ENCODE measurements around the gene CMTM1. TPM values are rescaled to one million over a fixed set of nuclear protein-coding genes. Genes with fewer than 3 reads are reported as not detected.

The CMTM1 gene
- total RNA-seq, 3 donors from 2014 or later, result 1.6 to 2.9 (median 1.9) TPM

- Histone ChIP-seq H3K36me3 (no peaks in the 10 kb centered on the region), H3K27me3 (no peaks in the 10 kb centered on the region), H3K9me3 (no peaks in the 10 kb centered on the region), H3K4me3 (no peak overlapping the region), H3K4me1 (no peaks in the 10 kb centered on the region), H3K27ac (no peak overlapping the region)
- intact Hi-C loops (cut with DNase I; ENCODE audit: low total_unique reads), result no loop called here
- TF ChIP-seq POLR2AphosphoS5 (IDR thresholded peaks at IDR 0.05) (no peak), CTCF (IDR thresholded peaks at IDR 0.05) (no peak), POLR2A (IDR thresholded peaks at IDR 0.05) (no peak)
- no peak for DNase-seq (ENCODE audit: low spot score in 2 of 2)
Observed at GRCh38 chr16:66539623-66540469, 26.4 kb upstream of the CMTM1 start.

GRCh38 chr16:66541388-66542355, 24.6 kb upstream of the CMTM1 start:
- H3K27me3 ChIP-seq, result no peaks in the 10 kb centered on the region
- no peaks in the 10 kb centered on the region for H3K9me3 ChIP-seq
- no peak for TF ChIP-seq POLR2AphosphoS5 (IDR thresholded peaks at IDR 0.05)
- TF ChIP-seq POLR2A (IDR thresholded peaks at IDR 0.05), result no peak
- no peak for TF ChIP-seq CTCF (IDR thresholded peaks at IDR 0.05)
- no peak overlapping the region for H3K27ac ChIP-seq
- no peak overlapping the region for H3K4me3 ChIP-seq
- H3K36me3 ChIP-seq, result no peaks in the 10 kb centered on the region
- DNase-seq (ENCODE audit: low spot score in 2 of 2), result no peak
- no peaks in the 10 kb centered on the region for H3K4me1 ChIP-seq
- intact Hi-C loops (cut with DNase I; ENCODE audit: low total_unique reads), result no loop called here

GRCh38 chr16:66542396-66542795, 23.8 kb upstream of the CMTM1 start:
- Histone ChIP-seq H3K9me3 (no peaks in the 10 kb centered on the region), H3K27me3 (no peaks in the 10 kb centered on the region), H3K4me1 (no peaks in the 10 kb centered on the region), H3K36me3 (no peaks in the 10 kb centered on the region), H3K4me3 (no peak overlapping the region), H3K27ac (no peak overlapping the region)
- TF ChIP-seq CTCF (IDR thresholded peaks at IDR 0.05), result no peak
- no peak for TF ChIP-seq POLR2AphosphoS5 (IDR thresholded peaks at IDR 0.05)
- no peak for TF ChIP-seq POLR2A (IDR thresholded peaks at IDR 0.05)
- intact Hi-C loops (cut with DNase I; ENCODE audit: low total_unique reads), result no loop called here
- DNase-seq (ENCODE audit: low spot score in 2 of 2), result no peak

GRCh38 chr16:66543541-66543940, 22.7 kb upstream of the CMTM1 start:
- no peaks in the 10 kb centered on the region for H3K9me3 ChIP-seq
- H3K4me3 ChIP-seq, result no peak overlapping the region
- TF ChIP-seq CTCF (IDR thresholded peaks at IDR 0.05), result no peak
- no peaks in the 10 kb centered on the region for H3K36me3 ChIP-seq
- no peaks in the 10 kb centered on the region for H3K27me3 ChIP-seq
- H3K27ac ChIP-seq, result no peak overlapping the region
- no peak for DNase-seq (ENCODE audit: low spot score in 2 of 2)
- intact Hi-C loops (cut with DNase I; ENCODE audit: low total_unique reads), result no loop called here
- no peaks in the 10 kb centered on the region for H3K4me1 ChIP-seq
